ENCODE results near the gene SLC2A3. TPM values are rescaled to one million over a fixed set of nuclear protein-coding genes. Genes with fewer than 3 reads are reported as not detected.
"Not testable (repeated sequence)": the region's sequence is repeated elsewhere in the genome, so short reads cannot be mapped to it uniquely, and the experiment has no call there.

SLC2A3 gene
- polyA plus RNA-seq, 1 donor, result 21.1 TPM

DNA sequence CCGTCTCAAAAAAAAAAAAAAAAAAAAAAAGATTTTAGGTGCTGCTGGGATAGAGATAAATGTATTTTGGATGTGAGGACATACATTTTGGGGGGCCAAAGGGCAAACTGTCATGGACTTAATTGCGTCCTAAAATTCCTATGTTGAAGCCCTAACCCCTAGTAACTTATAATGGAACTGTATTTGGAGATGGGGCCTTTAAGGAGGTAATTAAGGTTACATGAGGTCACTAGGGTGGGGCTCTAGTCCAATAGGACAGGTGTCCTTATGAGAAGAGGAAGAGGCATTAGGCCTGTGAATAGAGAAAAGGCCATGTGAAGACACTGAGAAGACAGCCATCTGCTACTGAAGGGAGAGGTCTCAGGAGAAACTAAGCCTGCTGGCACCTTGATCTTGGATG is 17.9 kb upstream of the SLC2A3 start:
- not testable (repeated sequence) for DNase-seq

DNA sequence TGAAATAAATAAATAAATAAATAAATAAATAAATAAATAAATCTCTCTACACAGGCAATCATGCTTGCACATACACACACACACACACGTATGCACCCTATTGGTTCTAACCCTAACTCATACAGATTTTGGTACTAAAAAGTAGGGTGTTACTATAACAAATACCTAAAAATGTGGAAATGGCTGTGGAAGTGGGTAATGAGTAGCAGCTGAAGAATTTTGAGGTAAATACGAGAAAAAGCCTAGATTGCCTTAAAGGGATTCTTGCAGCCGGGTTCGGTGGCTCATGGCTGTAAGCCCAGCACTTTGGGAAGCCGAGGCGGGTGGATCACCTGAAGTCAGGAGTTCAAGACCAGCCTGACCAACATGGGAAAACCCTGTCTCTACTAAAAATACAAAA is 15.7 kb upstream of the SLC2A3 start:
- no peak for DNase-seq

DNA sequence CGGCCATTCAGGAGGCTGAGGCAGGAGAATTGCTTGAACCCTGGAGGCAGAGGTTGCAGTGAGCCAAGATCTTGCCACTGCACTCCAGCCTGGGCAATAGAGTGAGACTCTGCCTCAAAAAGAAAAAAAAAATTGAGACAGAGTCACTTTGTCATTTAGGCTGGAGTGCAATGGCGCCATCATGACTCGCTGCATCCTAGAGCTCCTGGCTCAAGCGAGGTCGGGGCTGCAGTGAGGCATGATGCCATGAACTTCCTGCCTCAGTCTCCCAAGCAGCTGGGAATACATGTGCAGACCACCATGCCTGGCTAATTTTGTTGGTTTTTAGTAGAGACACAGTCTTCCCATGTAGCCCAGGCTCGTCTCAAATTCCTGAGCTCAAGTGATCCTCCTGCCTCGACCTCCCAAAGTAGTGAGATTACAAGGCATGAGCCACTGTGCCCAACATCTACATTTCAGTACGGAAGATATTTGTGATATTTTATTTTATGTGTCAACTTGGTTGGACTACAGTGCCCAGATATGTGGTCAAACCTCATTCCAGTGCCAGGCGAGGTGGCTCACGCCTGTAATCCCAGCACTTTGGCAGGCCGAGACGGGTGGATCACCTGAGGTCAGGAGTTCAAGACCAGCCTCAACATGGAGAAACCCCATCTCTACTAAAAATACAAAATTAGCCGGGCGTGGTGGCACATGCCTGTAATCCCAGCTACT is 14.4 kb upstream of the SLC2A3 start:
- DNase-seq, result not testable (repeated sequence)

DNA sequence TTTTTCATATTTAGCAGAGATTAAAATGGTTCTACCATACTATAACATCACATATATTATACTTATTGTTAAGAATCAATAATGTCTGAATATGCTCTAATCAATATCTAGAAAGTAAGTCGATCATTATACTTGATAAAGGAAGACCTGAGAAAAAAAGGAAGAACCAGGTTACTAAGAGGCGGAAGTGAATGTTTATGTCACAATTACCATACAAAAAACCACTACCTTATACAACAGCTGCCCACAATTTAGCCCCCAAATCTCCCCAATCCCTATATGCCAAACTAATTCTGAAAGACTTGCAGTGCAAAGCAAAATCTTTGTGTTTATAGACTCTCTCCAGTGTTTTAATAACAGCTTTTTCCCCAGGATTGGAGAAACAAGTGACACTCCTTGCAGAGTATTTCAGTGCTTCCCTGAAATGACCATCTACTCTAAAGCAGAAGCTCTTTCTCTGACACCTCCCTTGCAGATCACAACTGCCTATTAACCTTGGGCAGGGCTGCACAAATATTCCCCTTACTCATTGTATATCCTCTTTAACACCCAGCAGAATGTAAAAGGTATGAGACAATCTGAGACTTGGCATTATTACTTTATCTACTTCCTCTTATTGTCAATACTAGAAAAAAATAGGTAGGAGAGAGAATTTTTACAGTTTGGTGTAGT is 12.7 kb upstream of the SLC2A3 start:
- DNase-seq, result no peak

DNA sequence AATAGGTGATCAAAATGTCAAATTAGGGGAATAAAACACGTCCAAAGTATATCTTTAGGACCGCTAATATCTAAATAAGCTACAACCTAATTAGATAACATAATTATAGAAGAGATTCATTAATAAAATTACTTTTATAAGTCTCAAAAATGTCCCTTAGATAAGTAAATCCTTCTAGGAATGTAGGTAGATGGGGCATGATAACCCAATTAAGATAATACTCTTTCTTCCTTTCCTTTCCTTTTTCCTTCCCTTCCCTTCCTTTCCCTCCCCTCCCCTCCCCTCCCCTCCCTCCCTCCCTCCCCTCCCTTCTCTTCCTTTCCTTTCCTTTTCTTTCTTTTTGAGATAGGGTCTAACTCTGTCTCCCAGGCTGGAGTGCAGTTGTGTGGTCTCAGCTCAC is 11.0 kb upstream of the SLC2A3 start:
- DNase-seq, result no peak

DNA sequence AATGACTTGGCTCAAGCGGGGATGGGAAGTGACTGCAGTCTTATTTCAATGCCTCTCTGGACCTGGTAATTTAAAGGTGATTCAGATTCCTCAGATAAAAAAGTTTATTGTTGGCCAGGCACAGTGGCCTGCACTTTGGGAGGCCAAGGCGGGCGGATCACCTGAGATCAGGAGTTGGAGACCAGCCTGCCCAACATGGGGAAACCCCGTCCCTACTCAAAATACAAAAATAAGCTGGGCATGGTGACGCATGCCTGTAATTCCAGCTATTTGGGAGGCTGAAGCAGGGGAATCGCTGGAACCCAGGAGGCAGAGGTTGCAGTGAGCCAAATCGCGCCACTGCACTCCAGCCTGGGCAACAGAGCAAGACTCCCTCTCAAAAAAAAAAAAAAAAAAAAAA is 8.8 kb upstream of the SLC2A3 start:
- not testable (repeated sequence) for DNase-seq

DNA sequence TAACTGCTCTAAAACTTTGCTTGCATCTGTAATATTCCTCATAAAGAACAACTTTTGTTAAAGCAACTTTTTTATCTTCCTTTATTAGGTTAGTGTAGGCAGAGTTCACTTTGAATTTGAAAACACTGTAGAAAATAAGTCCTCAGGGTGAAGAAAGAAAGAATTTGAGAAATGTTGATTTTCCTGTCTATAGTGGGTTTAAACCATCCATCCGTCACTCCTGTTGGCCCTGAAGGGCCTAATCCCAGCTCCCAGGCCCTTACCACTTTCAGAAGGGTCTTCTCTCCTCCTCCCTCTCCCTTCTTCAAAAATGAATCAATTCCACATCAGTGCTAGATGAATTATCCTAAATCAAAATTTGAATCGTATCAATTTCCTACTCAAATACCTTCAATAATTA is 4.9 kb upstream of the SLC2A3 start:
- DNase-seq, result no peak

DNA sequence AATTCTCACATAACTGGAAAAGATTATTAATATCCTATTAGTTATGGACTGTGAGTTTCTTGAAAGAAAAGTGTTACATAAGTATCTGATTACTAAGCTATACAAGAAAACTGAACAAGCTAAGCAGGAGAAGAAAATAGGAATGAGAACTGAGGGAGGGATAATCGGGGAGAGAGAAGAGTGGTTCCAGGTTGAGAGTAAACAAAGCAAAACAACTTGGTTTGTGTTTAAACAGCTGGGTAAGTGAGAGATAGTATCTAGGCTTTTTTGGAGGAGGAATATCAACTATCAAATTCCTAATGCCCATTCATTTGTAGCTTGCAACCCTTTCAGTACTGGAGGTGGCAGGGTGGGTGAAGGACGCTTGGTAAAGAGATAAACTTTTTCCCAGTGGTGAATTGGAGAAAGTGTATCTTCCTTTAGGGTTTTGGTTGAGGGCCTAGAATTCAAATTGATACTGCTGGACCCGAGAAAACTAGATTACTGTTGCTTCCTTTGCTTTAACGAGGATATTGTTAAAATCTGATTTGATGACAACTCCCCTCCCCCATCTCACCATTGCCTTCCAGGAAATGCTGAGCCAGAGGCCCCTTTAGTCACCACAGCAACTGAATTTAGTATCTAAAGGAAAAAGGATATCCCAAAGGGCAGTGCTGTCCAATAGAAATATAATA is 2.0 kb upstream of the SLC2A3 start:
- peak; percentile 47 for DNase-seq

DNA sequence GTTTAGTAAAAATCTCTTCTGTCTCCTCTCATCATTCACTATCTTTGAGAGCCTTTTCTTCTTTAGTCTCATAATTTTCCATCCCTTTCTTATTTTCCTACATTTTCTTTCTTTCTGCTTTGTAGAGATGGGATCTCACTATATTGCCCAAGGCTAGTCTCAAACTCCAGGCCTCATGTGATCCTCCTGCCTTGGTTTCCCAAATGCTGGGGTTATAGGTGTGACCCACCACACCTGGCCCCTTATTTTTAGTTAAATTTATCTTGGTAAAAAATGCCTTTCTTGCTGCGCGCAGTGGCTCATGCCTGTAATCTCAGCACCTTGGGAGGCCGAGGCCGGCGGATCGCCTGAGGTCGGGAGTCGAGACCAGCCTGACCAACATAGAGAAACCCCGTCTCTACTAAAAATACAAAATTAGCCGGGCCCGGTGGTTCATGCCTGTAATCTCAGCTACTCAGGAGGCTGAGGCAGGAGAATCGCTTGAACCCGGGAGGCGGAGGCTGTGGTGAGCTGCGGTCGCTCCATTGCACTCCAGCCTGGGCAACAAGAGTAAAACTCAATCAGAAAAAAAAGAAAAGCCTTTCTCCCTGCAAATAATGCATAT is 996 bp downstream of the SLC2A3 start:
- no peak for DNase-seq

DNA sequence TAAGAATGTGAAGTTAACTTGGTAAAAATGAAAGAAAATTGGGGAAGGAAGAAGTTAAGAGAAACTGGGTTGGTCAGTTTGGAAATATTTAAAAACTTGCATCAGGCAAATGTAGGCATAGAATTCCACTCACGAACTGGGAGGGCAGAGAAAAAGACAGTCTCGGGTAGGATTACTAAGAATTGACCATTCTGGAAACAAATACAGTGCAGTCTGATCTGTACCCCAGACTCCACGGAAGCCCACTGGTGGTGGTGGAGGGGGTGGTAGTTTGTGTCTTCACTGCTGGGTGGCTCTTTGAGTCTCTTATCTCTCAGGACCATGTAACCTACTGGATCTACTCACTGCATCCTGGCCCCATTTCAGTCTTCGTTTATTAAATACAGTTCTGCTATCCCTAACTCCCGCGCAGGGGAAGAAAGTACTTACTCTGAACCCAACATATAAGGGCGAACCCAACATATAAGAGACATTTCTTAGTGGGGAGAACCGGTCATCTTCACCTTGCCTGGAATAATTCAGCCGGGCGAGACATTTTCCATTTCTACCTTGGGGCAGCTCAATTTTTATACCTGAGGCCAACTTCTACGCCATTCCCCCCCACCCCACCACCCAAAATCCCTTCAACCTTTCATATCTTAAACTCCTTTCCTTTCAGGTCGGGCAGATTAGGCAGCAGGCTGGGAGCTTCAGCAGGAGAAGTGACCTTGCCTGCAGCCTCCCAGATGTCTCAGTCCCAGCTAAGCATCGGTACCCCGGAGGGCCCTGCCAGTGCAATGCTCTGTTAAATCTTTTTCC is 1.7 kb downstream of the SLC2A3 start:
- DNase-seq, result no peak

DNA sequence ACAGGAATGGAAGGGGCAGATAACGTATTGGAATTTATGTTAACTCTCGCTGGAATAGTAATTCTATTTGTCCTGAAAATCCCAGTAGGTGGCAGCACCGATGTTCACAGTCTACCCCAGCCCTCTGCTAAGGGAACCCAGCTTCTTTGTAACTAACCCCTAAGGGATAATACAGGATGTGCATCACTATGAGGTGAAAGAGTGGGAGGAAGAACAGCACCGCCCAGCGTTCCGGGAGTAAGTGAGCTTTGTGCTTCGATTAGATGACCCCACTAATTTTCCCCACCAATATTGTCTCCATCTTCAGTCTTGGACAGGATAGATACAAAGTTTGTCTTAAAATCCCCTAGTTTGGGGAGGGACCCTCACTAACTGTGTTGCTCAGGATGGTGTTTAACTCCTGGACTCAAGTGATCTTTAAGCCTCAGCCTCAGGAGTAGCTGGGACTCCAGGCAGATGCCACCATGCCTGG is 2.7 kb downstream of the SLC2A3 start:
- peak; percentile 78 for DNase-seq

DNA sequence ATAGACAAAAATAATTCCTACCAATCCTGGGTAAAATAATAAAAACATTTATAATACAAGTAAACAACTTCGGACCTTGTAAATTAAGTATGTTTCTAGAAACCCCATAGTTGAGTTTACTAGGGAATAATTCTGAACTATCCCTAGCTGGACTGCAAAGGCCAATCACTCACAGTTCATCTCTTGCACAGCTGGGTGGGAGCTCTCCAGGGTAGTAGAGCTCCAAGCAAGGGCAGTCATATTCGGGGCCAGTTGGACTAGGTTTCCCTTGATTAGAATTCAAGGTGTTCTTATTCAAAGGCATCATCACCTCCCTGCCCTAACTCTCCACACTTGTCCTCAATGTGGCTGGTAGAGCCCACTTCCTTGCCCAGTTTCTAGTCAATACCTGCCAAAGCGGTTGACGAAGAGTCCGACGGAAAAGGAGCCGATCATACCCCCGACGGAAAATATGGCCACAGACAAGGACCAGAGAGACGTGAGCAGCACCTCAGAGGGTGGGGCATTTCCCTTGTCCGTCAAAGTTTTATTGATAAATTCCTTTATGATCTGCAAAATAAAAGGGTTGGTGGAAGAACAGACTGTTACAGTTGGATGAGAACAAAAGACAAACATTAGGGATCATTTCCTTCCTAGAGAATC is 3.3 kb downstream of the SLC2A3 start:
- not testable (repeated sequence) for DNase-seq

DNA sequence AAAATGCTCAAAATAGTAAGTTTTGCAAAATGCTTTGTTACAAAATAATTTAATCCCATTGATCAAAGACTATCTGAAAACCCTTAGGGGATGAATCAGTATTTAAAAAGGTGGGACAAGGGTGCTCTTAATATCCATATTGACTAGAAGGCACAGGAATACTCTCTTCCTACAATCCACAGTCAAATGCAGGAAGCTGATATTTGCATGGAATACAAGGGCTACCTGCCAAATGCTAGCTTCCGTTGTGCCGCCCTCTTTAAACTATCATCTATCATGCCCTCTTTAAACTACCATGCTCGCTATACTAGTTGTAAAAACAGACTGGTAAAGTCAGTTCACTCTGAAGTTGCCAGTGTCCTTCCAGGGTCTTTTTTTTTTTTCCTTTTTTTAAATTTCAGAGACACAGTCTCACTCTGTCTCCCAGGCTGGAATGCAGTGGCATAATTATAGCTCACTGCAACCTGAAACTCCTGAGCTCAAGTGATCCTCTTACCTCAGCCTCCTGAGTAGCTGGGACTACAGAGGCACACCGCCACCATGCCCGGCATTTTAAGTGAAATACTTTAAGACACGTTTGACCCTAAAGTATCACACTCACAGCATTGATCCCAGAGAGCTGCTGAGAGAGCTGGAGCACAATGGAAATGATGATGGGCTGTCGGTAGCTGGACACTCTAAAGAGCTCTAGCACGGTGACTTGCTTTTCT is 6.7 kb downstream of the SLC2A3 start:
- no peak for DNase-seq

DNA sequence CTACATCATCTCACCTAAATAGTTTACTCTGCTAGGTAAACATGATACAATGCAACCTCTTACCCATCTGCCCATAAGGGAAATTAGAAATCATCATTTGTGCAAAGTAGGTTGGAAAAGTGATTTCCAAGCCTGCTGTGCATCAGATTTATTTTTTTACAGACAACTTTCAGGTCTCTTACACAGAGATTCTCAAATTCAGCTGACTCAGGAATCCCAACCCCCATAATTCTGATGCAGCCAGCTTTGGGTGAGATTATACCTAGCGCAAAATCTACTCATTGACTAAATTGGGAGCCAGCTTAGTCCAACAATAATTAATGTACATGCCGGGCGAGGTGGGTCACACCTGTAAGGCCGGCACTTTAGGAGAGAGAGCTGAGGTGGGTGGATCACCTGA is 8.5 kb downstream of the SLC2A3 start:
- no peak for DNase-seq

DNA sequence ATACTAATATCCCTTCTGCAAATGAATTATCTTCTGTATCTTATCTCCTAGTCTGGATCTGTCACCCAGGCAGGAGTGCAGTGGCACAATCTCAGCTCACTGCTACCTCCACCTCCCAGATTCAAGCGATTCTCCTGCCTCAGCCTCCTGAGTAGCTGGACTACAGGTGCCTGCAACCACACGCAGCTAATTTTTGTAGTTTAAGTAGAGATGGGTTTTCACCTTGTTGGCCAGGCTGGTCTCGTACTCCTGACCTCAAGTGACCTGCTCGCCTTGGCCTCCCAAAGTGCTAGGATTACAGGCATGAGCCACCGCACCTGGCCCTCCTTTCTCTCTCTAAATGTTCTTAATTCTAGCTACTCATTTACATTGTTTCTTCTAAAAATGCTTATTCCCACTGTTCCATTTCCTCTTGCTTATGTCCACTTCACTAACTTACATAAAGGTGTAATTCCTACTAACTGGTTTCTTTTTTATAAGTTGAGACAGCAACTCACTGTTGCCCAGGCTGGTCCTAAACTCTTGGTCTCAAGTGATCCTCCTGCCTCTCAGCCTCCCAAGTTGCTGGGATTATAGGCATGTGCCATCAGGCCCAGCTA is 9.8 kb downstream of the SLC2A3 start:
- not testable (repeated sequence) for DNase-seq

DNA sequence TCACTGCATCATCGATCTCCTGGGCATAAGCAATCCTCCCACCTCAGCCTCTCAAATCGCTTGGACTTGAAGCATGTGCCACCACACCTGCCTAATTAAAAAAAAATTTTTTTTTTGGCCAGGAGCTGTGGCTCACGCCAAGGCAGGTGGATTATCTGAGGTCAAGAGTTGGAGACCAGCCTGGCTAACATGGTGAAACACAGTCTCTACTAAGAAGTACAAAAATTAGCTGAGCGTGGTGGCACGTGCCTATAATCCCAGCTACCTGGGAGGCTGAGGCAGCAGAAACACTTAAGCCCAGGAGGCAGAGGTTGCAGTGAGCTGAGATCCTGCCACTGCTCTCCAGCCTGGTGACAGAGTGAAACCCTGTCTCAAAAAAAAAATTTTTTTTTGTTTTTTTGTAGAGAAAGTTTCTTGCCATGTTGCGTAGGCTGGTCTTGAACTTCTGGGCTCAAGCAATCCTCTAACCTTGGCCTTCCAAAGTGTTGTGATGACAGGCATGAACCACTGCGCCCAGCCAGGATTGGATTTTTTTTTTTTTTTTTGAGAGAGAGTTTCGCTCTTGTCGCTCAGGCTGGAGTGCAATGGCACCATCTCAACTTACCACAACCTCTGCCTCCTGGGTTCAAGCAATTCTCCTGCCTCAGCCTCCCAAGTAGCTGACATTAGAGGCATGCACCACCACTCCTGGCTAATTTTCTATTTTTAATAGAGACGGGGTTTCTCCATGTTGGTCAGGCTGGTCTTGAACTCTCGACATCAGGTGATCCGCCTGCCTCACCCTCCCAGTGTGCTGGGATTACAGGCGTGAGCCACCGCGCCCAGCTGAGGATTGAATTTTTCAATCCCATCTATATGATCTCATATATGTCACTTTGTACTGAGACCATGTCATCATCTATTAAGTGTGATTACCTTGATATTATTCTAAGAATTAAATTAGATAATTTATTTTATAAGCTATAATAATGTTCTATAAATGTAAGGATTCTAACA is 12.4 kb downstream of the SLC2A3 start:
- no peak for DNase-seq

DNA sequence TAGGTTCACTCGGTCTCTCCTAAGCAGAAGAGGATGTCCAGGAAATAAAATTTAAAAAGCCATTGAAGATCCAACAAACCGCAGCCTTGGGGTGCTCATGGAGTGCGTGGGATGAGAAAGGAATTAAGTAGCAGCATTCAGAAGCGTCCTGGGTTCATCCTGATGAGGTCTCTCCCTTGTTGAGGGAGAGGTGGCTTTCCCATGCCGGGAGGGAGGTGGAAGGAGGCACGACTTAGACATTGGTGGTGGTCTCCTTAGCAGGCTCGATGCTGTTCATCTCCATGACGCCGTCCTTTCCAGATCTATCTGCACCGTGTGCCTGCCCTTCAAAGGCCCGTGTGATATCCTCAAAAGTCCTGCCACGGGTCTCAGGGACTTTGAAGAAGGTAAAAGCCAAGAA is 14.8 kb downstream of the SLC2A3 start:
- DNase-seq, result not testable (repeated sequence)

DNA sequence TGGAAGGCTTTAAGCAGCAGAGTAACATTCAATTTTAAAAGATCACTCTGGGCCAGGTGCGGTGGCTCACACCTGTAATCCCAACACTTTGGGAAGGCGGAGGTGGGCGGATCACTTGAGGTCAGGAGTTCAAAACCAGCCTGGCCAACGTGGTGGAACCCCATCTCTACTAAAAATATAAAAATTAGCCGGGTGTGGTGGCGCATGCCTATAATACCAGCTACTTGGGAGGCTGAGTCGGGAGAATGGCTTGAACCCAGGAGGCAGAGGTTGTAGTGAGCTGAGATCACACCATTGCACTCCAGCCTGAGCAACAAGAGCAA is 17.8 kb downstream of the SLC2A3 start:
- not testable (repeated sequence) for DNase-seq

All from left kidney (tissue), 2 donors.